GM13977 (cell line): Measurements from ENCODE around the gene IQCE.

Experiments
- DNase-seq: peaks from one replicate; pipeline ENCODE4 v3.0.0; 2012; ENCODE audit warnings: low spot score
- in situ Hi-C: fragments of 300-500 bp; cut with MboI; formaldehyde crosslinking; loops from one replicate; pipeline ENCODE4 v1.12.0; 2022; ENCODE audit warnings: low sequenced_read_pairs, low pct_unique_long_range_greater_than_20kb, mixed read lengths, inconsistent platforms; ENCODE audit not compliant: unreplicated experiment
- TF ChIP-seq, protein P1 (sequence below): IDR thresholded peaks from 2 replicates; pipeline ENCODE4 v1.5.1; 2012; ENCODE audit warnings: mild to moderate bottlenecking, control low read depth; ENCODE audit not compliant: insufficient read depth; ENCODE audit errors: extremely low read depth, missing control alignments

Gene IQCE

DNA sequence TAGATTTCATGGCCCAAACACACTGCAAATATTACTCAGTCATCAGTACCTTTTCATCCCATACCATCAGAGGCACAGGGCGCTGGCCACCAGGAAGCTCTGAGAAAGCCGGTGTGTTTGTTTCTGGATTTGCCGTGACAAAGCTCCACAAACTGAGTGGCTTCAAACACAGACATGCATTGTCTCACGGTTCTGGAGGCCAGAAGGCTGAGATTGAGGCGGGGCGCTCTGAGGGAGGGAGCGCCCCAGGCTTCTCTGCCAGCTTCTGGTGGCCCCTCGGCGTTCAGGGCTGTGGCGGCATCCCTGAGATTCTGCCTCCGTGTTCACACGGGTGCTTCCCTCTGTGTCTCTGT lies 69.3 kb downstream of the IQCE start:
- TF ChIP-seq, protein P1, sequence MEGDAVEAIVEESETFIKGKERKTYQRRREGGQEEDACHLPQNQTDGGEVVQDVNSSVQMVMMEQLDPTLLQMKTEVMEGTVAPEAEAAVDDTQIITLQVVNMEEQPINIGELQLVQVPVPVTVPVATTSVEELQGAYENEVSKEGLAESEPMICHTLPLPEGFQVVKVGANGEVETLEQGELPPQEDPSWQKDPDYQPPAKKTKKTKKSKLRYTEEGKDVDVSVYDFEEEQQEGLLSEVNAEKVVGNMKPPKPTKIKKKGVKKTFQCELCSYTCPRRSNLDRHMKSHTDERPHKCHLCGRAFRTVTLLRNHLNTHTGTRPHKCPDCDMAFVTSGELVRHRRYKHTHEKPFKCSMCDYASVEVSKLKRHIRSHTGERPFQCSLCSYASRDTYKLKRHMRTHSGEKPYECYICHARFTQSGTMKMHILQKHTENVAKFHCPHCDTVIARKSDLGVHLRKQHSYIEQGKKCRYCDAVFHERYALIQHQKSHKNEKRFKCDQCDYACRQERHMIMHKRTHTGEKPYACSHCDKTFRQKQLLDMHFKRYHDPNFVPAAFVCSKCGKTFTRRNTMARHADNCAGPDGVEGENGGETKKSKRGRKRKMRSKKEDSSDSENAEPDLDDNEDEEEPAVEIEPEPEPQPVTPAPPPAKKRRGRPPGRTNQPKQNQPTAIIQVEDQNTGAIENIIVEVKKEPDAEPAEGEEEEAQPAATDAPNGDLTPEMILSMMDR, result no peak
- in situ Hi-C loops, result no loop called here

DNA sequence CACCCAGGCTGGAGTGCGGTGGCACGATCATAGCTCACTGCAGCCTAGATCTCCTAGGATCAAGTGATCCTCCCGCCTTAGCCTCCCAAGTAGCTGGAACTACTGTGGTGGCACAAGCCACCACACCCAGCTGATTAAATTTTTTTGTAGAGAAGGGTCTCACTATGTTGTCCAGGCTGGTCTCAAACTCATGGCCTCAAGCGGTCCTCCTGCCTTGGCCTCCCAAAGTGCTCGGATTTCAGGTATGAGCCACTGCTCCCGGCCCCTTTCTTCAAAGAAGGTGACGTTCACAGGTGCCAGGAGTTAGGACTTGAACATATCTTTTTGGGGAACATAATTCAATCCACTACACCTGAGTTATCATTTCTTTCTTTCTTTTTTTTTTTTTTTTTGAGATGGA lies 70.1 kb downstream of the IQCE start:
- DNase-seq, result no peak
- in situ Hi-C loops, result no loop called here
- TF ChIP-seq, protein P1, result no peak

More for the DNA sequence above, 69.3 kb downstream of the IQCE start:
- DNase-seq, result no peak

DNA sequence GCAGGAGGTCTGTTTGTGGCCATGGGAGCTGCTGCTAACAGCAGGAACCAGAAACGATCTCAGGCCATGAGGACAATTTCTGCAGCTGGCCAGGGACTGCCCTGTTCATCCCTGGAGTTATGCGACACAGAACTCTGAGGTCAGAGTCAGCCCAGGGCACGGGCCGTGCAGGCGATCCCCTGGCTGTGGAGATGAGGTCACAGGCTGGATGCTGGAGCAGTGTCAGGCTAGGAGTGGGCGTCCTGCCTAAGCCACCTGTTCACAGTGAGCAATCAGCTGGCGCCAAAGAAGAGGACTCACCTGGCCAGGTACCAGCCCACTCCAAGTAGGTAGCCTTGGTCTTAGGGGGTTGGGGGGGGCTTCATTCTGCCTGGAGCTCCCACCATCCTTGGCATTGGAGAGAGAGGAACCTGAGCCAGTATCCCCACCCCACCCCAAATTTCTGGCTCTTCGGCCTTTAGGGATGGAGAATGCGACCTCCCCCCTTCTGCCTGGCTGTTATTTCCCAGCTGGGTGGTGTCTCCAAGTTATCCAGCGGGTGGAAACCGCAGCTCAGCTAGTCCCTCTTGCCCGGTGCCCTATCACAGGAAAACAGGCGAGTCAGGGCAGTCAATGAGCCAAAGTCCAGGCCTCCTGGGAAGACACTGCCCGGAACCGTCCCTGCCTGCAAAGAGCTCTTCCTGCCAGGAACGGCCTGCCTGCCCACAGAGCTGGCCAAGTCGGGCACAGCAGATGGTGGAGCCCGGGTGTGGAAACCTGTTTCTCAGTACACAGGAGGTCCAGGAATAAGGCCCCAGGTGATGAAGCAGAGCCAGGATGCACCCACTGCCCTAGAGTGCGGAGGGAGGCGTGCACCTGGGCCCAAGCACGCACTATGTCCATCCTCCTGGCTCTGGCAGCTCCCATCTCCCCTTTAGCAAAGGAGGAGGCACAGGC lies 71.2 kb downstream of the IQCE start:
- DNase-seq, result no peak
- in situ Hi-C loops, result no loop called here
- TF ChIP-seq, protein P1, result no peak

DNA sequence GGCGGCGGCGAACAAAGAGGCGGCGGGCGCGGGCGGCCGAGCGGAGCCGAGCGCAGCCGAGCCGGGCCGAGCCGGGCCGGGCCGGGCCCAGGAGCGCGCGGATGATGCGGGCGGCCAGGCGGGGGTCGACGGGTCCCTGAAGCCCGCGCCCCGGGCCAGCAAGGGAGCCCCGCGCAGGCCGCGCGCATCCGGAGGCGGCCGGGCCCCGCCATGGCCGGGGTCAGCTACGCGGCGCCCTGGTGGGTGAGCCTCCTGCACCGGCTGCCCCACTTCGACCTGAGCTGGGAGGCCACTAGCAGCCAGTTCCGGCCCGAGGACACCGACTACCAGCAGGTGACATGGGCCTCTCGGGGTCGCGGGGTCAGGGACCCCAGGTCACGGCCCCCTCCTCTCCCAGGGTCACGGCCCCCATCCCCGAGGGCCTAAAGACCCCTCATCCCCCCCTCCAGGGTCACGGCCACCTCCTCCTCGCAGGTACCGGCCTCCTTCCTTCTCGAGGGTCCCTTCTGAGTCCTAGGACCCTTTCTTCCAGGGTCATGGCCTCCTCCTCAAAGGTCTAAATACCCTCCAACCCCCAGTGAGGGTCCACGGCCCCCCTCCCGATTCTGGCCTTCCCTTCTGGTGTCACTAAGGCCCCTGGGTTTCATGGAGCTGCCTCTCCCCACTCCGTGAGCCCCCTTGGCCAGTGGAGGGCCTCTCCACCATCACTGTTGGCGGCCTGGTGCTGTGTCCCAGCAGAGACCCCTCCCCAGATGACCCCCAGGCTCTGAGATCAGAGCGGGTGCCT lies 73.4 kb downstream of the IQCE start, which contains the start of gene TTYH3:
TSS of gene TTYH3 (plus strand) at position 41 of the 787 bp plus-strand sequence. CDS start at position 211, 170 bp downstream.
- TF ChIP-seq, protein P1, result no peak
- in situ Hi-C loops, result no loop called here
- DNase-seq, result no peak

DNA sequence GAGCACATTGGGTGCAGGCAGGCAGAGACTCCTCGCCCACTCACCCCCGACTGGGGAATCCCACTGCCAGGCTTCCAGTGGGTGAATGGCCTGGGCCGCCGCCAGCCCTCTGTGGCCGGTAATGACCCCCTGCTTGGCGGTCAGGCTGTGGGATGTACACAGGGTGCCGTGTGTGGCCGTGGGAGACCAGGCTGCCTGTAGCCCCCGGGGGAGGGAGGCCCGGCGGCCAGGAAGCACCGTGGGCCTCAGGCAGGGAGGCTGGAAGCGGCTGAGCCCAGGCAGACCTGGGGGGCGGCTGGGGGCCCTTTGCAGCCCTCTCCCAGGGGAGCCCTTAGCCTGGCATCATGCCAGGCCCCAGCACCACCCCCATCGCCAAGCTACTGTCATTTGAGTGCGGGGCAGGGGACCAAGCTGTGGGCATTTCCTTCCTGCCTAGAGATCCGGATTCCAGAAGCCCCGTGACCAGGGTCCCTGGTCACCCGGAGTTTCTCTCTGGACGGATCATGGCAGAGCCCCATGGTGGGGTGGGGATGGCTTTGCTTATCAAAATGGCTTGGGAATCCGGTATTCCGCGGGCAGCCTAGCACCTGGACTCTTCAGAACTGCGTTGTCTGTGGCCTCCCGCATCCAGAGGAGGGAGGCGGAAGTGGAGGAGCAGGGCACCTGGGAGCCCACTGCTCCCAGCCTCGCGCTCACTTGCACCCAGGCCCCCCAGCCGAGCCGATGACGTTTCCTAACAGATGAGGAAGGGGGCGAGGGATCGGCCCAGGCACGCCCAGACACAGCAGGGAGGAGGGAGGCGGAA lies 74.2 kb downstream of the IQCE start:
- in situ Hi-C loops, result no loop called here
- DNase-seq, result peak; percentile 78
- TF ChIP-seq, protein P1, result no peak
